Thyroid gland (tissue), 4 donors: ENCODE measurements around the gene XRCC4. TPM values are rescaled to one million over a fixed set of nuclear protein-coding genes. Genes with fewer than 3 reads are reported as not detected.

Experiments used
- DNase-seq, 2 donors: peaks; one replicate each; pipeline ENCODE4 v3.0.0-alpha.2; 2019
- H3K27ac ChIP-seq, 3 donors: fragments of 200-600 bp; sonication (generic); 1 replicate in 2 of 3; 2 replicates in 1 of 3; pipeline ENCODE4 v1.5.1; 2016 to 2019; ENCODE audit warnings: mild to moderate bottlenecking in 1 of 3, moderate library complexity in 1 of 3
- H3K27me3 ChIP-seq: fragments of 200-600 bp; sonication (generic); one replicate; pipeline ENCODE4 v1.5.1; 2019
- H3K36me3 ChIP-seq, 2 donors: fragments of 200-600 bp; sonication (generic); one replicate each; pipeline ENCODE4 v1.5.1; 2016 to 2019
- H3K4me1 ChIP-seq, 2 donors: fragments of 200-600 bp; sonication (generic); one replicate each; pipeline ENCODE4 v1.5.1; 2017 to 2019
- H3K4me3 ChIP-seq, 3 donors: fragments of 200-600 bp; sonication (generic); replicated peaks in 1 of 3; 1 replicate in 2 of 3; 2 replicates in 1 of 3; pipeline ENCODE4 v1.5.1; 2016; ENCODE audit warnings: mild to moderate bottlenecking in 1 of 3
- H3K9me3 ChIP-seq: fragments of 200-600 bp; sonication (generic); one replicate; pipeline ENCODE4 v1.5.1; 2017
- CTCF ChIP-seq, 6 experiments: fragments of 200-600 bp in 3 of 6; fragments of 450-650 bp in 3 of 6; sonication (generic) in 3 of 6; IDR thresholded peaks; one replicate each; pipeline ENCODE4 v1.5.1; 2016 to 2019; ENCODE audit warnings: antibody characterized with exemption in 6 of 6, mild to moderate bottlenecking in 2 of 6, inconsistent platforms in 1 of 6, moderate library complexity in 1 of 6
- POLR2A ChIP-seq, 2 donors: fragments of 450-650 bp; IDR thresholded peaks; one replicate each; pipeline ENCODE4 v1.6.1; 2017; ENCODE audit warnings: antibody characterized with exemption in 2 of 2, mild to moderate bottlenecking in 2 of 2, moderate library complexity in 1 of 2
- WGBS, 2 donors: methylation state at CpG; one replicate each; pipeline ENCODE4 v1.1.5; 2017; 5-methylcytosine and 5-hydroxymethylcytosine counted together
- intact Hi-C: fragments of 100-400 bp; cut with DNase I; formaldehyde crosslinking; loops from one replicate; pipeline ENCODE4 v1.15.1; 2023
- total RNA-seq, 4 donors: library from RNA; depleted of rRNA; stranded (reverse); fragments of >200 nt; gene quantifications; one replicate each; pipeline ENCODE4 v1.2.3, GENCODE V29; 2016

XRCC4 gene
- total RNA-seq, 4 donors from 2014 or later: 6.7 to 11.6 (median 9.1) TPM

GRCh38 chr5:83220331-83220730, 143.0 kb downstream of the XRCC4 start:
- TF ChIP-seq POLR2A (IDR thresholded peaks at IDR 0.05) (no peak), CTCF (IDR thresholded peaks at IDR 0.05) (no peak)
- intact Hi-C loops: no loop called here
- no peaks in the 10 kb centered on the region for H3K4me1 ChIP-seq
- 82 to 87% methylated on average over 3 of the region's 3 CpGs for WGBS, 2 donors
- H3K27me3 ChIP-seq: no peaks in the 10 kb centered on the region
- DNase-seq: no peak
- H3K27ac ChIP-seq: no peak overlapping the region
- H3K4me3 ChIP-seq: no peak overlapping the region
- H3K36me3 ChIP-seq: no peaks in the 10 kb centered on the region
- H3K9me3 ChIP-seq: no peaks in the 10 kb centered on the region

DNA sequence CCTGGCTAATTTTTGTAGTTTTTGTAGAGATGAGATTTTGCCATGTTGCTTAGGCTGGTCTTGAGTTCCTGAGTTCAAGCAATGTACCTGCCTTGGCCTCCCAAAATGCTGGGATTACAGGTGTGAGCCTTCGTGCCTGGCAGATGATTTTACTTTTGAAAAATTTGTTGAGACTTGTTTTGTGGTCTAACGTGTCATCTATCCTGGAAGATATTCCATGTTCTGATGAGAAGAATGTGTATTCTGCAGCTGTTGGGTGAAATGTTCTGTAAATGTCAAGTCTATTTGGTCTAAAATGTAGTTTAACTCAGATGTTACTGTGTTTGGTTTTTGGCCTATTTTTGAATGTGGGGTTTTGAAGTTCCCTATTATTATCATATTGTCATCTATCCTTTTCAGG, 145.6 kb downstream of the XRCC4 start:
- Histone ChIP-seq H3K36me3 (no peaks in the 10 kb centered on the region), H3K9me3 (no peaks in the 10 kb centered on the region), H3K4me1 (no peaks in the 10 kb centered on the region), H3K4me3 (no peak overlapping the region), H3K27ac (no peak overlapping the region), H3K27me3 (no peaks in the 10 kb centered on the region)
- intact Hi-C loops: no loop called here
- 91 to 95% methylated on average over 2 of the region's 2 CpGs for WGBS, 2 donors
- DNase-seq: no peak
- TF ChIP-seq CTCF (IDR thresholded peaks at IDR 0.05): no peak
- no peak for TF ChIP-seq POLR2A (IDR thresholded peaks at IDR 0.05)

DNA sequence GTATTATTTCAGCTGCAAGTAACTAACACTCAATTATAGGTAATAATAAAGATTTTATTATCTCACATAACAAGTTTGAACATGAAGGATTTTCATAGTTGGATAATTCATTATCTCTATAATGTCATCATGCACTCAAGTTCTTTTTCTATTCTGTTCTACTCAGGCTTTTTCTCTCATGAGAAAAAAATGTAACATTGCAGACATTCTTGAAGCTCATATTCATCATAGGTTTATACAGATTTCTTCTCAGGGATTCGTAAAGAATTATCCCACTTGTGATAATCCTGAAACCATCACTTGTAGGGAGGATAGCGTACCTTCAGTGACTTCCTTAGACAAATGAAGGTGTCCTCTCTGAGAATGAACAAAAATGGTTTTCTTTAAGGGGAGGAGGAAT, 150.3 kb downstream of the XRCC4 start:
- no peak overlapping the region for H3K4me3 ChIP-seq
- H3K27ac ChIP-seq: no peak overlapping the region
- WGBS, 2 donors: 94 to 100% methylated on average over 2 of the region's 2 CpGs
- intact Hi-C loops: no loop called here
- TF ChIP-seq POLR2A (IDR thresholded peaks at IDR 0.05) (no peak), CTCF (IDR thresholded peaks at IDR 0.05) (no peak)
- no peak for DNase-seq
- H3K4me1 ChIP-seq: no peaks in the 10 kb centered on the region
- no peaks in the 10 kb centered on the region for H3K9me3 ChIP-seq
- H3K27me3 ChIP-seq: no peaks in the 10 kb centered on the region
- no peaks in the 10 kb centered on the region for H3K36me3 ChIP-seq

DNA sequence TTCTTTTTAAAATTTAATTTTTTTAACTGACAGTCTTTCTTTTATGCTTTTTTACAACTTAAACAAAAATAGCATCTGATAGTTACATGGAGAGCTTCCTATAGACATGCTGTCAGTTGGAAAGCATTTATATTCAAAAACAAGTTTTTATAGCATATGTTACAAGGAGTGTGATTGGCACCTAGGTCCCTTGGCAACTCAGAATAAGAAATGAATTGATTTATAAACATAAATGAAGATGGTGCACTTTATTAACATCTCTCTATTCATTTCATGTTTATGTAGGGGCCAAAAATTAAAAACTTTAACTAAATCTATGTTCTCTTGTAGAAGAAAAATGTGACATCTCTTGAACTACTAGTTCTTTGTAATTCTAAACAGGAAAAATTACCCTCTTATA, 153.2 kb downstream of the XRCC4 start:
- no peak for DNase-seq

DNA sequence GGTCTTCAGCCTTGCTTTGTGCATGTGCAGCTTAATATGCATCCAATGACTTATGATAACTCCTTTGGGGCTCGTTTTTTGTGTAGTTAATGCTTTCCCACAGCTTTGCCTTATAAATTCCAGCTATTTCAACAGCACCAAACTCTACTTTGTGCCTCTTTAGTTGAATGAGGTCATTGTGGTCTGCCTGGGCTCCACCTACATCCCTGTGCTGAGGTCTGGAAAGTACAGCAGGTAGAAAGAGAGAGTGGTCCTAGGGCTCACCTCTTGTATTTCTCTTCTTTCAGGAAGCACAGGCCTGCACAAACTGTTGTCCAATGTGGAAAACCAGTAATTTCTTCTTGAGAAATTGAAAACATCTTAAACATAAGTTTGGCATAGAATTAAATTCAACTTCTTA, 167.2 kb downstream of the XRCC4 start:
- no peaks in the 10 kb centered on the region for H3K27me3 ChIP-seq
- TF ChIP-seq POLR2A (IDR thresholded peaks at IDR 0.05) (no peak), CTCF (IDR thresholded peaks at IDR 0.05) (no peak)
- no peaks in the 10 kb centered on the region for H3K36me3 ChIP-seq
- 72 to 73% methylated on average over 1 of the region's 1 CpG for WGBS, 2 donors
- no peak overlapping the region for H3K27ac ChIP-seq
- no peak for DNase-seq
- no peak overlapping the region for H3K4me3 ChIP-seq
- no peaks in the 10 kb centered on the region for H3K4me1 ChIP-seq
- H3K9me3 ChIP-seq: no peaks in the 10 kb centered on the region
- intact Hi-C loops: no loop called here

More for the DNA sequence above, 153.2 kb downstream of the XRCC4 start:
- no peak for TF ChIP-seq POLR2A (IDR thresholded peaks at IDR 0.05)
- no peak for TF ChIP-seq CTCF (IDR thresholded peaks at IDR 0.05)
- Histone ChIP-seq H3K36me3 (no peaks in the 10 kb centered on the region), H3K4me1 (no peaks in the 10 kb centered on the region), H3K4me3 (no peak overlapping the region), H3K27me3 (no peaks in the 10 kb centered on the region), H3K27ac (no peak overlapping the region), H3K9me3 (no peaks in the 10 kb centered on the region)
- intact Hi-C loops: no loop called here
